Karpas-422 (cell line): Measurements from ENCODE around the gene PSAPL1. TPM values are rescaled to one million over a fixed set of nuclear protein-coding genes. Genes with fewer than 3 reads are reported as not detected.

Source experiments
- DNase-seq: peaks from one replicate; pipeline ENCODE4 v3.0.0-alpha.2; 2015
- H2AFZ ChIP-seq: fragments of 200-600 bp; sonication (generic); 2 replicates; pipeline ENCODE4 v1.6.1; 2014; ENCODE audit warnings: antibody characterized with exemption, low read length, mixed read lengths
- H3K27ac ChIP-seq: fragments of 200-600 bp; sonication (generic); 2 replicates; pipeline ENCODE4 v1.5.1; 2014; ENCODE audit warnings: mild to moderate bottlenecking, low read length, moderate library complexity
- H3K27me3 ChIP-seq: fragments of 200-600 bp; sonication (generic); 2 replicates; pipeline ENCODE4 v1.6.1; 2014; ENCODE audit warnings: low read length, mixed read lengths
- H3K36me3 ChIP-seq: fragments of 200-600 bp; sonication (generic); 2 replicates; pipeline ENCODE4 v1.6.1; 2014; ENCODE audit warnings: low read length, mixed read lengths; ENCODE audit not compliant: insufficient read depth
- H3K4me1 ChIP-seq: fragments of 200-600 bp; sonication (generic); 2 replicates; pipeline ENCODE4 v1.6.1; 2014; ENCODE audit warnings: mild to moderate bottlenecking, low read length, mixed read lengths
- H3K4me2 ChIP-seq: fragments of 200-600 bp; sonication (generic); 2 replicates; pipeline ENCODE4 v1.6.1; 2014; ENCODE audit warnings: low read length, low read depth, mild to moderate bottlenecking; ENCODE audit not compliant: poor library complexity, severe bottlenecking
- H3K4me3 ChIP-seq: fragments of 200-600 bp; sonication (generic); 2 replicates; pipeline ENCODE4 v1.5.1; 2014; ENCODE audit warnings: mild to moderate bottlenecking, antibody characterized with exemption, low read length, mixed read lengths
- H3K79me2 ChIP-seq: fragments of 200-600 bp; sonication (generic); 2 replicates; pipeline ENCODE4 v1.6.1; 2014; ENCODE audit warnings: mild to moderate bottlenecking, low read length, mixed read lengths
- H3K9ac ChIP-seq: fragments of 200-600 bp; sonication (generic); 2 replicates; pipeline ENCODE4 v1.6.0; 2014; ENCODE audit warnings: low read length
- H3K9me2 ChIP-seq: fragments of 200-600 bp; sonication (generic), shearing (Covaris generic); replicated peaks from 2 replicates; pipeline ENCODE4 v1.6.0; 2014; ENCODE audit warnings: mild to moderate bottlenecking, low read length, moderate library complexity; ENCODE audit not compliant: insufficient read depth
- H3K9me3 ChIP-seq: fragments of 300-700, 200-600 bp; sonication (generic); 2 replicates; pipeline ENCODE4 v1.6.1; 2014; ENCODE audit warnings: low read length, mixed read lengths
- H4K20me1 ChIP-seq: fragments of 200-600 bp; sonication (generic); 2 replicates; pipeline ENCODE4 v1.6.1; 2014; ENCODE audit warnings: mild to moderate bottlenecking, antibody characterized with exemption, low read length, low read depth; ENCODE audit not compliant: insufficient read depth
- total RNA-seq: library from RNA; depleted of rRNA; stranded (reverse); fragments of >200 nt; shearing (Covaris generic); gene quantifications from 2 replicates; pipeline ENCODE4 v1.2.3, GENCODE V29; 2014; ENCODE audit warnings: low replicate concordance

Gene PSAPL1
- total RNA-seq, 1 experiment from 2014 or later, result not detected

DNA sequence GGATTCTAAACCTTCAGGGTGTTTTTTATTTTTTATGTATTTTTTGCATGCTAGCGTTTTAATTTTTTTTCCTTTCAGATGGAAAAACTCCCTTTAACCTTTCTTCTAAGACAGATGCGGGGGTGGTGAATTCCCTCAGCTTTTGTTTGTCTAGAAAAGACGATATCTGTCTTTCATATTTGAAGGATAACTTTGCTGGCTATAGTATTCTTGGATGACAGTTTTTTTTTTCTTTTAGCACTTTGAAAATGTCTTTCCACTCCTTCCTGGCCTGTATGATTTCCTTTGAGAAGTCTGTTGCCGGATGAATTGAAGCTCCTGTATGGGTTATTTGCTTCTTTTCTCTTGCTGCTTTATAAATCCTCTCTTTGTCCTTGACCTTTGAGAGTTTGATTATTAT lies 26.6 kb downstream of the PSAPL1 start:
- H4K20me1 ChIP-seq, result no peaks in the 10 kb centered on the region
- no peak overlapping the region for H3K4me3 ChIP-seq
- H3K36me3 ChIP-seq, result no peaks in the 10 kb centered on the region
- no peaks in the 10 kb centered on the region for H3K9me2 ChIP-seq
- no peaks in the 10 kb centered on the region for H3K27me3 ChIP-seq
- no peak for DNase-seq
- no peaks in the 10 kb centered on the region for H3K9me3 ChIP-seq
- H3K27ac ChIP-seq, result no peak overlapping the region
- no peaks in the 10 kb centered on the region for H3K4me1 ChIP-seq
- no peak overlapping the region for H3K4me2 ChIP-seq
- H2AFZ ChIP-seq, result no peak overlapping the region
- no peaks in the 10 kb centered on the region for H3K79me2 ChIP-seq
- H3K9ac ChIP-seq, result no peak overlapping the region

DNA sequence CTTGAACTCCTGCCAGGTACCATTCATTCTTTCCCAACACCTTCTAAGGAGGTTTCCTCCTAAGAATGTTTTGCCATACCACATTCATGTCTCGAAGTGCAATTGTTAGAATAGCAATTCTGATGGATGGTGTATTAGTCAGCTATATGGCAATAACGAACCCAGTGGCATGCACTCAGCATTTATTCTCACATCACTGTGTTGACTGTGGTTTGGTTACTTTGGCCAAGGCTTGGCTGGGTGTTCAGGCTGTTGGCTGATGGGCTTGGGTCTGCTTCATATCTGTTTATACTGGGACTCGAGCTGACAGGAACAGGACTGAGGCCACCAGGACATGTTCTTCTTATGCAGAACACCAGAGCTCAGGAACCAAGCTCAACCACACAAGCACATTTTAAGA lies 31.7 kb downstream of the PSAPL1 start:
- H3K79me2 ChIP-seq, result no peaks in the 10 kb centered on the region
- no peak overlapping the region for H2AFZ ChIP-seq
- no peak overlapping the region for H3K4me2 ChIP-seq
- no peaks in the 10 kb centered on the region for H3K9me3 ChIP-seq
- H3K4me3 ChIP-seq, result no peak overlapping the region
- DNase-seq, result no peak
- H3K4me1 ChIP-seq, result no peaks in the 10 kb centered on the region
- H3K27me3 ChIP-seq, result no peaks in the 10 kb centered on the region
- no peaks in the 10 kb centered on the region for H3K9me2 ChIP-seq
- H3K36me3 ChIP-seq, result no peaks in the 10 kb centered on the region
- H3K9ac ChIP-seq, result no peak overlapping the region
- no peak overlapping the region for H3K27ac ChIP-seq
- H4K20me1 ChIP-seq, result no peaks in the 10 kb centered on the region

DNA sequence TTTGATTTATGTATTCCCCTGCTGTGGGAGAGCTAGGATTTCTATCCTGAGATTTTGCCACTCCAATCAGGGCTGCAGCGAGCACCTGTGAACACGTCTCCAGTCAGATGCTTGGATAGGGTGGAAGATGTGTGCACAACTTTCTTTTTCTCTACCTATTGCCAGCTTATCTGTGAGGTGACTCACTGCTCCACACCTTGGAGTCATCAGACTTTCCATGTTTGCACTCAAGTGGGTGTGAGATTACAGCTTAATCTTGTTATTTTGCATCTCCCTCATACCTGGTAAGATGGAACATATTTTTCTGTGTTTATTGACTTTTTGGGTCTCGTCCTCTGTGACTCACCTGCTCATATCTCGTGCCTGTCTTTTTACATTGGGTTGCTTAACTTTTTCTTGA lies 32.2 kb downstream of the PSAPL1 start:
- Histone ChIP-seq H3K4me1 (no peaks in the 10 kb centered on the region), H3K4me2 (no peak overlapping the region), H3K9ac (no peak overlapping the region), H3K27ac (no peak overlapping the region), H2AFZ (no peak overlapping the region), H4K20me1 (no peaks in the 10 kb centered on the region), H3K27me3 (no peaks in the 10 kb centered on the region), H3K36me3 (no peaks in the 10 kb centered on the region), H3K79me2 (no peaks in the 10 kb centered on the region), H3K9me2 (no peaks in the 10 kb centered on the region), H3K9me3 (no peaks in the 10 kb centered on the region), H3K4me3 (no peak overlapping the region)
- DNase-seq, result no peak

DNA sequence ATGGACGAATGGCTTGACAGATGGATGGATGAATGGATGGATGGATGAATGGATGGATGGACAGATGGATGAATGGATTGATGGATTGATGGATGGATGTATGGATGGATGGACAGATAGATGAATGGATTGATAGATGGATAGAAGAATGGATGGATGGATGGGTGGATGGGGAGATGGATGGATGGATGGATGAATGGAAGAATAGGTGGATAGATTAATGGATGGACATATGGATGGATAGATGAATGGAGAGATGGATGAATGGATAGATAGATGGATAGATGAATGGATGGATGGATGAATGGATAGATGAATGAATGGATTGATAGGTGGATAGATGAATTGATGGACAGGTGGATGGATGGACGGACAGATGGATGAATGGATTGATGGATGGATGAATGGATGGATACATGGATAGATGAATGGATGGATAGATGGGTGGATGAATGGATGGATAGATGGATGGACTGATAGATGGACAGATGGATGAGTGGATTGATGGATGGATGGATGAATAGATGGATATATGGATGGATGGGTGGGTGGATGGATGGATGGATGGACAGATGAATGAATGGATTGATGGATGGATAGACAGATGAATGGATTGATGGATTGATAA lies 33.9 kb downstream of the PSAPL1 start:
- no peaks in the 10 kb centered on the region for H3K9me2 ChIP-seq
- H3K36me3 ChIP-seq, result no peaks in the 10 kb centered on the region
- no peak for DNase-seq

DNA sequence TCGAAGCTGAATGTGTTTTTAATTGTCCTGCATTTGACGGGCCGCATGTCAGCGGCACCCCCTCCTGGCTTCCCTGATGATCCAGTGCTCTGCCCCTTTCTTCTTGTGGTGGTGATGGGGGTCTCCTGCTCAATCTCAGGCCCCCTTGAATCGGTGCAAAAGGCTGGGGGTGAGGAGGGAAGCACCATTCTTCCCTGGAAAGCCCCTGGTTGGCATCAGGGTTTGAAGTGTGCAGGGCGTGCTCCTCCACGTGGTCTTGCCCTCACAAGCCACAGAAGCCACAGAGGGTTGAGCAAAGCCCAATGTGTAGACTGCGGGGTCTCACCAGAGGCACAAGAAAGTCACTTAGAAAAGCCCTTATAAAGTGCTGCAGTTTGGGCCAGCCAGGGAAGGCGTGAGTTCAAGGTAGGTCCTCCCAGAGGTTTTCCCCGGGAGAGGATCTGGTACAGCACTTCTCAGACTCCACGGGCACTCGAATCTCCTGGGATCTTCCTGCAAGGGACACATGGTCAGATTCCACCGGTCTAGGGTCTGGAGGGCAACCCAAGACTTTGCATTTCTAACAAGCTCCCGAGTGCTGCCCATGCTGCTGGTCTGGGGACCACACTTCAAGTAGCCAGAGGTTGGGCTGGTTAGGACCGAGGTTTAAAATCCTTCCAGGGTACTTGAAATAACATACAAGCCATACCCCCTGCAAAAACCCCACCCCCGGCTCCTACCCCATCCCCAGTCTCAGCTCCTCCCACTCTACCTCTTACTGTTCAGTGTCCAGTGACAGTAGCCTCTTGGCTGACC lies 35.1 kb downstream of the PSAPL1 start:
- Histone ChIP-seq H4K20me1 (no peaks in the 10 kb centered on the region), H3K9me3 (no peaks in the 10 kb centered on the region), H2AFZ (no peak overlapping the region), H3K4me1 (no peaks in the 10 kb centered on the region), H3K4me2 (no peak overlapping the region), H3K9ac (no peak overlapping the region), H3K79me2 (no peaks in the 10 kb centered on the region), H3K27me3 (no peaks in the 10 kb centered on the region), H3K4me3 (no peak overlapping the region), H3K9me2 (no peaks in the 10 kb centered on the region), H3K27ac (no peak overlapping the region), H3K36me3 (no peaks in the 10 kb centered on the region)
- no peak for DNase-seq

More for the DNA sequence above, 33.9 kb downstream of the PSAPL1 start:
- Histone ChIP-seq H3K27me3 (no peaks in the 10 kb centered on the region), H3K9ac (no peak overlapping the region), H3K79me2 (no peaks in the 10 kb centered on the region), H4K20me1 (no peaks in the 10 kb centered on the region), H3K27ac (no peak overlapping the region), H3K4me1 (no peaks in the 10 kb centered on the region), H3K9me3 (no peaks in the 10 kb centered on the region), H3K4me3 (no peak overlapping the region), H2AFZ (no peak overlapping the region), H3K4me2 (no peak overlapping the region)

DNA sequence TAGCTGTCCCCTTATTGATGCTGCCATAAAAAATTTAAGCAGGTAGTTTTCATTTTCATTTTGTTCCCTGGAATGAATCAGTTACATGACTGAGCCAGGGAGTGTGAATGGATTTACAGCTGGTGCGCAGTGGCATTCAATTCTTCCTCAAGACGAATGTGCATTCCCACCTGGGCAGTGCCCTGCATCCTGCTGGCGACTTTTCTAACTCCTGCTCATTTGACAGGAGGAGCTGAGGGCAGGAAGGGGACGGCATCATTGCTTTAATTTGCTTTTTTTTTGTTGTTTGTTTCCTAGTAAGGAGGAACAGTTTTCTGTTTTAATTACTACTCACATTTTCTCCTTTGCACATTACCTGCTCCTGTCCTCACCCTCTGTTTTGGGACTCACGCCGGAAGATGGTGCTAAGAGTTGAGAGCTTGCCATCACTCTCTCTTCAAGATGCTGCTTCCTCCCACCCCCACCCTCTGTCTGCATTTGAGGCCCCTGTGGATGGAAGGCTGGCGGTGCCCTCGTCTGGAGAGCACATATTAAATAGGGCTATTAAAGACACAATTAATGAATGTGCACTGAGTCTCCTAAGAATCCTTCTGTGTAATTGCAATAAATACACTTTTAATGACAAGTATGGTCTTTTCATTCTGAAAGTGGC lies 35.8 kb downstream of the PSAPL1 start:
- Histone ChIP-seq H3K4me3 (no peak overlapping the region), H2AFZ (no peak overlapping the region), H3K27me3 (no peaks in the 10 kb centered on the region), H3K36me3 (no peaks in the 10 kb centered on the region), H4K20me1 (no peaks in the 10 kb centered on the region), H3K9me3 (no peaks in the 10 kb centered on the region), H3K4me1 (no peaks in the 10 kb centered on the region), H3K9me2 (no peaks in the 10 kb centered on the region), H3K27ac (no peak overlapping the region), H3K9ac (no peak overlapping the region), H3K4me2 (no peak overlapping the region), H3K79me2 (no peaks in the 10 kb centered on the region)
- no peak for DNase-seq

DNA sequence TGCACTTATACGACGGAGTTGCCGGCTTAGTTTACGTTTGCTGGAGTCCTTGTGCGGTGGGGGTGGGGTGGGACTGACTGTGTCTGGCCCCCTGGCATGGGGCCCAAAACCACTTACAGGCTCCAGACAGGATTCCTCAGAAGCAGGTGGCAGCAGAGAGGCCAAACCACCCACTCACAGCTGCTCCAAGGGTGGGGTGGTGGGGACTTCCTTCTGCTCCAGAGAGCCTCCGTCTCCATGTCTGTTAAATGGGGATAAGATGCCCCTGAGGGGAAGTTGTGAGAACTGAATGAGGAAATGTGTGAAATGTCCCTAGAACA lies 36.7 kb downstream of the PSAPL1 start:
- Histone ChIP-seq H3K79me2 (no peaks in the 10 kb centered on the region), H3K4me1 (no peaks in the 10 kb centered on the region), H3K9ac (no peak overlapping the region), H3K4me2 (no peak overlapping the region), H3K9me2 (no peaks in the 10 kb centered on the region), H3K36me3 (no peaks in the 10 kb centered on the region), H3K27ac (no peak overlapping the region), H4K20me1 (no peaks in the 10 kb centered on the region), H3K27me3 (no peaks in the 10 kb centered on the region), H3K9me3 (no peaks in the 10 kb centered on the region), H2AFZ (no peak overlapping the region), H3K4me3 (no peak overlapping the region)
- DNase-seq, result no peak

DNA sequence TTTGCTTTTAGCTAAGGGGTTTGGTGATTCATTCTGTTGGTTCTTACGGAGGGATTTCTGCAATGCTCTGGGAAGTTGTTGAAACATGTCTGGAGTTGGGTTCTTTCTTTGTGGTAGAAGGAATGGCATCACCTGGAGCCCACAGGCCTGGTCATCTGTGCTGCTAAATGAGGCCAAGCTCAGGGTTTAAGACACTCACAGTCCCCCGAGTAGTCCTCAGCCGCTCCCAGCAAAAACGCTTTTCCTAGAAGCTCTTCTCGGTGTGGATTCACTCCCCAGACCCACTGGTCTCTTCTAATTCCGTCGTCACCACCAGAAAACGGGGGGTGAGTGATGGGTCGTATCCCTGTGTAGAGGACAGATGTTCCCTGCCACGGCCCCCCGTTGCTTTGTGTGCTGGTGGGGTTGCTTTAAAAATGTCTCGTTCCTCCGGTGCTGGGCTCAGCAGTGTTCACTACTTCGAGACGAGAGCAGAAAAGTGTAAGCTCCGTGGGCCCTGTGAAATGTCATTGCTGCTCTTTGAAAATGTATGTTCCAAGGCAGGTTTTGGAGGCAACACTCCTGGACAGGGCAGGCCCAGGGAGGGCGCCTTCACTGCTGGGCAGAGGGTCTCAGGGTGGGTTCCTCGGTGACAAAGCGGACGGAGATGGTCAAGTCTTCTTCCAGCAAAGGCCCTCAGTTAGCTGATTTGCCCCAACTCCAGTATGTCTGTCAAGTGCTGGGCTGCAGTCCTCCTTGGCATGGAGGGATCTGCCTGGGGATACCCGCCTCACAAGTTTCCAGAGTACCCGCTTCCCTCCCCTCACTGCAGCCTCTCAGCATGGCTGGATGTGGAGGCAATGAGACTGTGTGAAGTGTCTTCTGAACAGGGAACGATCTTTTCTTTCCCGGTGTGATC lies 37.3 kb downstream of the PSAPL1 start:
- DNase-seq, result no peak
- H2AFZ ChIP-seq, result no peak overlapping the region
- no peak overlapping the region for H3K9ac ChIP-seq
- no peaks in the 10 kb centered on the region for H4K20me1 ChIP-seq
- no peaks in the 10 kb centered on the region for H3K4me1 ChIP-seq
- H3K27ac ChIP-seq, result no peak overlapping the region
- no peaks in the 10 kb centered on the region for H3K27me3 ChIP-seq
- no peak overlapping the region for H3K4me3 ChIP-seq
- no peak overlapping the region for H3K4me2 ChIP-seq
- no peaks in the 10 kb centered on the region for H3K9me2 ChIP-seq
- no peaks in the 10 kb centered on the region for H3K36me3 ChIP-seq
- H3K9me3 ChIP-seq, result no peaks in the 10 kb centered on the region
- H3K79me2 ChIP-seq, result no peaks in the 10 kb centered on the region
